ENCODE results near the gene HMOX1.

HMOX1 gene

DNA sequence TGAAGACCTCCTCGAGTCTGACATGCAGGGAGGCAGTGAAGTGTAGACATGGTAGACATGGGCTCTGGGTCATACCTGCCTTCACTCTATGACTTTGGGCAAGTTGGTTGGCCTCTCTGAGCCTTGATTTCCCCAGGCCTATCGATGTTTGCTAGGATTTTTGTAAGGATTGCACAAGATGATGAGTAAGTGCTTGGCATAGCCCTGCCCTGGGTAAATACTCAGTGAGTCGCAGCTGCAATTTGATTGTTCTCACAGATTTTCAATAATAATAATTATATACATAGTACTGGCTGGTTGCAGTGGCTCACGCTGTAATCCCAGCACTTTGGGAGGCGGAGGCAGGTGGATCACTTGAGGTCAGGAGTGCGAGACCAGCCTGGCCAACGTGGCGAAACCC, 37.2 kb downstream of the HMOX1 start:
- Histone ChIP-seq H3K9ac (ENCODE audit: low read depth, low read length, poor library complexity, severe bottlenecking) (no peak overlapping the region), H3F3A (ENCODE audit: low read depth) (no peaks in the 10 kb centered on the region), H3K4me3 (ENCODE audit: low read length, poor library complexity, severe bottlenecking) (no peak overlapping the region), H3K36me3 (ENCODE audit: insufficient read depth, low read length) (peaks cover 95% of the 10 kb centered on the region; the same call in 1 of the 2 replicates), H4K20me1 (ENCODE audit: insufficient read depth, low read length, poor library complexity, severe bottlenecking) (peaks cover 3% of the 10 kb centered on the region), H3K79me2 (ENCODE audit: insufficient read depth, low read length) (no peaks in the 10 kb centered on the region; the same call in 1 of the 2 replicates), H3K4me2 (ENCODE audit: low read depth, low read length, poor library complexity, severe bottlenecking) (no peak overlapping the region), H2AFZ (ENCODE audit: low read length) (no peak overlapping the region), H3K9me3 (ENCODE audit: insufficient read depth, low read depth, low read length) (no peaks in the 10 kb centered on the region), H3K27me3 (ENCODE audit: insufficient read depth, low read length, poor library complexity, severe bottlenecking) (no peaks in the 10 kb centered on the region), H3K4me1 (ENCODE audit: insufficient read depth, low read length, poor library complexity, severe bottlenecking) (no peaks in the 10 kb centered on the region), H3K9me2 (replicated peaks; ENCODE audit: low read depth, low read length) (no peaks in the 10 kb centered on the region)
- no peak for TF ChIP-seq EZH2phosphoT487 (IDR thresholded peaks at IDR 0.05; ENCODE audit: borderline replicate concordance)
- TF ChIP-seq, protein P1, sequence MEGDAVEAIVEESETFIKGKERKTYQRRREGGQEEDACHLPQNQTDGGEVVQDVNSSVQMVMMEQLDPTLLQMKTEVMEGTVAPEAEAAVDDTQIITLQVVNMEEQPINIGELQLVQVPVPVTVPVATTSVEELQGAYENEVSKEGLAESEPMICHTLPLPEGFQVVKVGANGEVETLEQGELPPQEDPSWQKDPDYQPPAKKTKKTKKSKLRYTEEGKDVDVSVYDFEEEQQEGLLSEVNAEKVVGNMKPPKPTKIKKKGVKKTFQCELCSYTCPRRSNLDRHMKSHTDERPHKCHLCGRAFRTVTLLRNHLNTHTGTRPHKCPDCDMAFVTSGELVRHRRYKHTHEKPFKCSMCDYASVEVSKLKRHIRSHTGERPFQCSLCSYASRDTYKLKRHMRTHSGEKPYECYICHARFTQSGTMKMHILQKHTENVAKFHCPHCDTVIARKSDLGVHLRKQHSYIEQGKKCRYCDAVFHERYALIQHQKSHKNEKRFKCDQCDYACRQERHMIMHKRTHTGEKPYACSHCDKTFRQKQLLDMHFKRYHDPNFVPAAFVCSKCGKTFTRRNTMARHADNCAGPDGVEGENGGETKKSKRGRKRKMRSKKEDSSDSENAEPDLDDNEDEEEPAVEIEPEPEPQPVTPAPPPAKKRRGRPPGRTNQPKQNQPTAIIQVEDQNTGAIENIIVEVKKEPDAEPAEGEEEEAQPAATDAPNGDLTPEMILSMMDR (conservative IDR thresholded peaks at IDR 0.05; ENCODE audit: low read length): no peak

DNA sequence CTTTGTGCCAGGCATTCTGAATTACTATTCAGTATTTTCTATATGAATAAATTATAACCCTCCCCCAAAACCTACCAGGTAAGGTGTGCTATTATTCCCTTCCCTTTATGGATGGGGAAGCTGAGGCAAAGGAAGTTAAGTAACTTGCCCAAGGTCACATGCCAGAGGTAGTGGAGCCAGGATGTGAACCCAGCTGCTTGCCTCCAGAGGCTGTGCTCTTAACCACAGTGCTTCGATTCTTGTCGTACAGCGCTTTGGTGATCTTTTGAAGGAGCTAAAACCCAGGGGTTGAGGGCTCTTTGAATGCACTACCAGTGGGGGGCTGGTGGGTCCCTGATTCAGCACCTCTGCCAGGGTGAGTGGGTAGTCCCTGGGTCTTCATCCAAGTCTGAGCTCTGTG, 37.8 kb downstream of the HMOX1 start:
- Histone ChIP-seq H3K27me3 (ENCODE audit: insufficient read depth, low read length, poor library complexity, severe bottlenecking) (no peaks in the 10 kb centered on the region), H3K4me1 (ENCODE audit: insufficient read depth, low read length, poor library complexity, severe bottlenecking) (no peaks in the 10 kb centered on the region), H3F3A (ENCODE audit: low read depth) (no peaks in the 10 kb centered on the region), H3K4me3 (ENCODE audit: low read length, poor library complexity, severe bottlenecking) (no peak overlapping the region), H3K36me3 (ENCODE audit: insufficient read depth, low read length) (peaks cover 95% of the 10 kb centered on the region; the same call in 1 of the 2 replicates), H3K79me2 (ENCODE audit: insufficient read depth, low read length) (no peaks in the 10 kb centered on the region; the same call in 1 of the 2 replicates), H3K9me3 (ENCODE audit: insufficient read depth, low read depth, low read length) (no peaks in the 10 kb centered on the region), H3K4me2 (ENCODE audit: low read depth, low read length, poor library complexity, severe bottlenecking) (no peak overlapping the region), H4K20me1 (ENCODE audit: insufficient read depth, low read length, poor library complexity, severe bottlenecking) (peaks cover 3% of the 10 kb centered on the region), H3K9ac (ENCODE audit: low read depth, low read length, poor library complexity, severe bottlenecking) (no peak overlapping the region), H3K9me2 (replicated peaks; ENCODE audit: low read depth, low read length) (no peaks in the 10 kb centered on the region), H2AFZ (ENCODE audit: low read length) (no peak overlapping the region)
- TF ChIP-seq, protein P1 (conservative IDR thresholded peaks at IDR 0.05; ENCODE audit: low read length): no peak
- TF ChIP-seq EZH2phosphoT487 (IDR thresholded peaks at IDR 0.05; ENCODE audit: borderline replicate concordance): no peak

DNA sequence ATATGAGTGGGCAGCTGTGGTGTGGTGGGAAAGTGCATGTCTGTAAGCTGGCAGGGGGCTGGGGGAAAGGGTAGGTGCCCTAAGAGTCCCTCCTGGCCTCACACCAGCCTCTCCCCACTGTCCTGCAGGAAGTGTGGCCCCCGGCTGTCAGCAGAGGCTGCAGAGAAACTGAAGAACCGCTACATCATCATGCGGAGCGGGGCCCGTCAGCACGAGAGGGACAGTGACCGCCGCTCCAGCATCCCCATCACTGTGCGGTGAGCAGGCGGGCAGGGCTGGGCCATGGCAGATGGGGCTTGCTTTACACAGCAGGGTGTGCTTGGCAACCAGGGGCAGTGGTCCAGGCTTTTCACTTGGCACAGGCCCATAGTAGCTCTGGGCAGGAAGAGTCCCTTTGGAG, 38.9 kb downstream of the HMOX1 start:
- Histone ChIP-seq H3K27me3 (ENCODE audit: insufficient read depth, low read length, poor library complexity, severe bottlenecking) (no peaks in the 10 kb centered on the region), H3K9me3 (ENCODE audit: insufficient read depth, low read depth, low read length) (no peaks in the 10 kb centered on the region), H3K36me3 (ENCODE audit: insufficient read depth, low read length) (peaks cover 96% of the 10 kb centered on the region; the same call in 1 of the 2 replicates), H2AFZ (ENCODE audit: low read length) (no peak overlapping the region), H3K4me1 (ENCODE audit: insufficient read depth, low read length, poor library complexity, severe bottlenecking) (no peaks in the 10 kb centered on the region), H3K4me3 (ENCODE audit: low read length, poor library complexity, severe bottlenecking) (no peak overlapping the region), H3F3A (ENCODE audit: low read depth) (no peaks in the 10 kb centered on the region), H3K4me2 (ENCODE audit: low read depth, low read length, poor library complexity, severe bottlenecking) (no peak overlapping the region), H4K20me1 (ENCODE audit: insufficient read depth, low read length, poor library complexity, severe bottlenecking) (peaks cover 1% of the 10 kb centered on the region), H3K9ac (ENCODE audit: low read depth, low read length, poor library complexity, severe bottlenecking) (no peak overlapping the region), H3K9me2 (replicated peaks; ENCODE audit: low read depth, low read length) (no peaks in the 10 kb centered on the region), H3K79me2 (ENCODE audit: insufficient read depth, low read length) (no peaks in the 10 kb centered on the region)
- TF ChIP-seq, protein P1 (conservative IDR thresholded peaks at IDR 0.05; ENCODE audit: low read length): no peak
- TF ChIP-seq EZH2phosphoT487 (IDR thresholded peaks at IDR 0.05; ENCODE audit: borderline replicate concordance): no peak

All from Loucy (cell line).